ENCODE measurements around the gene FAM53A. TPM values are rescaled to one million over a fixed set of nuclear protein-coding genes. Genes with fewer than 3 reads are reported as not detected.

Gene FAM53A
- total and polyA plus RNA-seq, 2 experiments from 2014 or later: 4.7 to 6.8 TPM

GRCh38 chr4:1658146-1658545, 26.0 kb downstream of the FAM53A start:
- Histone ChIP-seq H3K9me2 (replicated peaks; ENCODE audit: insufficient read depth) (no peaks in the 10 kb centered on the region), H3K79me2 (no peaks in the 10 kb centered on the region), H2AFZ (no peak overlapping the region), H3K4me2 (no peak overlapping the region), H3K4me1 (ENCODE audit: insufficient read depth) (no peaks in the 10 kb centered on the region), H3K9me3 (ENCODE audit: low read depth) (no peaks in the 10 kb centered on the region), H3K4me3 (no peak overlapping the region), H3K27ac (no peak overlapping the region), H4K20me1 (ENCODE audit: insufficient read depth, poor library complexity, severe bottlenecking) (no peaks in the 10 kb centered on the region), H3K36me3 (replicated peaks; ENCODE audit: insufficient read depth, low read depth) (no peaks in the 10 kb centered on the region), H3K27me3 (no peaks in the 10 kb centered on the region)
- no peak for DNase-seq (ENCODE audit: low spot score)
- WGBS (ENCODE audit: low lambda C conversion rate, missing lambda C conversion rate): 92% methylated on average over 12 of the region's 12 CpGs
- TF ChIP-seq, protein P1, sequence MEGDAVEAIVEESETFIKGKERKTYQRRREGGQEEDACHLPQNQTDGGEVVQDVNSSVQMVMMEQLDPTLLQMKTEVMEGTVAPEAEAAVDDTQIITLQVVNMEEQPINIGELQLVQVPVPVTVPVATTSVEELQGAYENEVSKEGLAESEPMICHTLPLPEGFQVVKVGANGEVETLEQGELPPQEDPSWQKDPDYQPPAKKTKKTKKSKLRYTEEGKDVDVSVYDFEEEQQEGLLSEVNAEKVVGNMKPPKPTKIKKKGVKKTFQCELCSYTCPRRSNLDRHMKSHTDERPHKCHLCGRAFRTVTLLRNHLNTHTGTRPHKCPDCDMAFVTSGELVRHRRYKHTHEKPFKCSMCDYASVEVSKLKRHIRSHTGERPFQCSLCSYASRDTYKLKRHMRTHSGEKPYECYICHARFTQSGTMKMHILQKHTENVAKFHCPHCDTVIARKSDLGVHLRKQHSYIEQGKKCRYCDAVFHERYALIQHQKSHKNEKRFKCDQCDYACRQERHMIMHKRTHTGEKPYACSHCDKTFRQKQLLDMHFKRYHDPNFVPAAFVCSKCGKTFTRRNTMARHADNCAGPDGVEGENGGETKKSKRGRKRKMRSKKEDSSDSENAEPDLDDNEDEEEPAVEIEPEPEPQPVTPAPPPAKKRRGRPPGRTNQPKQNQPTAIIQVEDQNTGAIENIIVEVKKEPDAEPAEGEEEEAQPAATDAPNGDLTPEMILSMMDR (IDR thresholded peaks at IDR 0.05; ENCODE audit: poor library complexity): no peak
- TF ChIP-seq EZH2 (IDR thresholded peaks at IDR 0.05; ENCODE audit: borderline replicate concordance) (no peak), EZH2phosphoT487 (IDR thresholded peaks at IDR 0.05; ENCODE audit: low read depth, severe bottlenecking, unreplicated experiment) (no peak)

GRCh38 chr4:1656986-1657385, 27.1 kb downstream of the FAM53A start:
- H3K9me3 ChIP-seq (ENCODE audit: low read depth): no peaks in the 10 kb centered on the region
- H3K4me3 ChIP-seq: no peak overlapping the region
- no peak overlapping the region for H2AFZ ChIP-seq
- H3K27me3 ChIP-seq: no peaks in the 10 kb centered on the region
- H3K79me2 ChIP-seq: no peaks in the 10 kb centered on the region
- H3K4me1 ChIP-seq (ENCODE audit: insufficient read depth): no peaks in the 10 kb centered on the region
- no peak overlapping the region for H3K4me2 ChIP-seq
- H3K9me2 ChIP-seq (replicated peaks; ENCODE audit: insufficient read depth): no peaks in the 10 kb centered on the region
- TF ChIP-seq EZH2 (IDR thresholded peaks at IDR 0.05; ENCODE audit: borderline replicate concordance) (no peak), EZH2phosphoT487 (IDR thresholded peaks at IDR 0.05; ENCODE audit: low read depth, severe bottlenecking, unreplicated experiment) (no peak)
- TF ChIP-seq, protein P1 (IDR thresholded peaks at IDR 0.05; ENCODE audit: poor library complexity): no peak
- DNase-seq (ENCODE audit: low spot score): no peak
- 97% methylated on average over 19 of the region's 19 CpGs for WGBS (ENCODE audit: low lambda C conversion rate, missing lambda C conversion rate)
- H3K27ac ChIP-seq: no peak overlapping the region
- no peaks in the 10 kb centered on the region for H3K36me3 ChIP-seq (replicated peaks; ENCODE audit: insufficient read depth, low read depth)
- H4K20me1 ChIP-seq (ENCODE audit: insufficient read depth, poor library complexity, severe bottlenecking): no peaks in the 10 kb centered on the region

DNA sequence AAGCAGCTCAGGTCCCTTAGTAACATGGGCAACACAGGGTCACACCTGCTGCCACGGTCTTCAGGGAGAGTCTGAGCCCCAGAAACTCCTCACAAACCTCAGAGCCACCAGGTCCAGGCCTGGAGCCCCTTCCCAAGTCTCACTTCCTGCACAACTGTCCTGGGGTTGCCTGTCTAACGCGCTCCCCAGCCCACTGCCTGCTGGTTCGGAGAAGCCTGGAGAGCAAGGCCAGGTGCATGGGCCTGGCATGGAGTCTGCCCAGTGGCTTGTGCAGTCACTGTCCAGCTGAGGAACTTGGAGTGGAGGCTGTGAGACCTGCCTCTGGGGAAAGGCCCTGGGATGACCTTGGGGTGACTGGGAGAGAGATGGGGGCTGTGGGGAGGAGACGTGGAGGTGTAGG, 28.0 kb downstream of the FAM53A start:
- H3K27me3 ChIP-seq: no peaks in the 10 kb centered on the region
- H3K4me1 ChIP-seq (ENCODE audit: insufficient read depth): no peaks in the 10 kb centered on the region
- H3K27ac ChIP-seq: no peak overlapping the region
- no peaks in the 10 kb centered on the region for H3K9me3 ChIP-seq (ENCODE audit: low read depth)
- no peaks in the 10 kb centered on the region for H3K36me3 ChIP-seq (replicated peaks; ENCODE audit: insufficient read depth, low read depth)
- no peak overlapping the region for H3K4me3 ChIP-seq
- TF ChIP-seq, protein P1 (IDR thresholded peaks at IDR 0.05; ENCODE audit: poor library complexity): no peak
- TF ChIP-seq EZH2phosphoT487 (IDR thresholded peaks at IDR 0.05; ENCODE audit: low read depth, severe bottlenecking, unreplicated experiment) (no peak), EZH2 (IDR thresholded peaks at IDR 0.05; ENCODE audit: borderline replicate concordance) (no peak)
- WGBS (ENCODE audit: low lambda C conversion rate, missing lambda C conversion rate): 91% methylated on average over 5 of the region's 5 CpGs
- H2AFZ ChIP-seq: no peak overlapping the region
- no peak for DNase-seq (ENCODE audit: low spot score)
- H3K79me2 ChIP-seq: no peaks in the 10 kb centered on the region
- H4K20me1 ChIP-seq (ENCODE audit: insufficient read depth, poor library complexity, severe bottlenecking): no peaks in the 10 kb centered on the region
- no peaks in the 10 kb centered on the region for H3K9me2 ChIP-seq (replicated peaks; ENCODE audit: insufficient read depth)
- H3K4me2 ChIP-seq: no peak overlapping the region

GRCh38 chr4:1655676-1656075, 28.4 kb downstream of the FAM53A start:
- no peak for DNase-seq (ENCODE audit: low spot score)
- H4K20me1 ChIP-seq (ENCODE audit: insufficient read depth, poor library complexity, severe bottlenecking): no peaks in the 10 kb centered on the region
- no peaks in the 10 kb centered on the region for H3K27me3 ChIP-seq
- no peaks in the 10 kb centered on the region for H3K9me2 ChIP-seq (replicated peaks; ENCODE audit: insufficient read depth)
- H3K9me3 ChIP-seq (ENCODE audit: low read depth): no peaks in the 10 kb centered on the region
- H3K4me1 ChIP-seq (ENCODE audit: insufficient read depth): no peaks in the 10 kb centered on the region
- no peak overlapping the region for H3K4me2 ChIP-seq
- H3K36me3 ChIP-seq (replicated peaks; ENCODE audit: insufficient read depth, low read depth): no peaks in the 10 kb centered on the region
- no peak for TF ChIP-seq EZH2phosphoT487 (IDR thresholded peaks at IDR 0.05; ENCODE audit: low read depth, severe bottlenecking, unreplicated experiment)
- no peak for TF ChIP-seq EZH2 (IDR thresholded peaks at IDR 0.05; ENCODE audit: borderline replicate concordance)
- TF ChIP-seq, protein P1 (IDR thresholded peaks at IDR 0.05; ENCODE audit: poor library complexity): no peak
- no peak overlapping the region for H3K27ac ChIP-seq
- H3K4me3 ChIP-seq: no peak overlapping the region
- WGBS (ENCODE audit: low lambda C conversion rate, missing lambda C conversion rate): 95% methylated on average over 18 of the region's 18 CpGs
- no peaks in the 10 kb centered on the region for H3K79me2 ChIP-seq
- H2AFZ ChIP-seq: no peak overlapping the region
